Ovary (tissue), 3 donors: ENCODE data around the gene TGFBR2.

ENCODE experiments used
- CTCF ChIP-seq, 3 donors: fragments of 450-650 bp in 2 of 3; fragments of 200-600 bp in 1 of 3; IDR thresholded peaks; one replicate each; pipeline versions ENCODE4 v1.5.1 to v1.8.0; 2016 to 2022; ENCODE audit warnings: antibody characterized with exemption in 3 of 3, mild to moderate bottlenecking in 1 of 3
- EP300 ChIP-seq: sonication (generic); formaldehyde crosslinking; IDR thresholded peaks from one replicate; pipeline ENCODE4 v1.6.1; 2017; ENCODE audit warnings: antibody characterized with exemption
- POLR2A ChIP-seq: fragments of 450-650 bp; IDR thresholded peaks from one replicate; pipeline ENCODE4 v1.6.1; 2017; ENCODE audit warnings: antibody characterized with exemption, mild to moderate bottlenecking, moderate library complexity
- donor health status: DM: no; HTN: no; CAD: no.

DNA sequence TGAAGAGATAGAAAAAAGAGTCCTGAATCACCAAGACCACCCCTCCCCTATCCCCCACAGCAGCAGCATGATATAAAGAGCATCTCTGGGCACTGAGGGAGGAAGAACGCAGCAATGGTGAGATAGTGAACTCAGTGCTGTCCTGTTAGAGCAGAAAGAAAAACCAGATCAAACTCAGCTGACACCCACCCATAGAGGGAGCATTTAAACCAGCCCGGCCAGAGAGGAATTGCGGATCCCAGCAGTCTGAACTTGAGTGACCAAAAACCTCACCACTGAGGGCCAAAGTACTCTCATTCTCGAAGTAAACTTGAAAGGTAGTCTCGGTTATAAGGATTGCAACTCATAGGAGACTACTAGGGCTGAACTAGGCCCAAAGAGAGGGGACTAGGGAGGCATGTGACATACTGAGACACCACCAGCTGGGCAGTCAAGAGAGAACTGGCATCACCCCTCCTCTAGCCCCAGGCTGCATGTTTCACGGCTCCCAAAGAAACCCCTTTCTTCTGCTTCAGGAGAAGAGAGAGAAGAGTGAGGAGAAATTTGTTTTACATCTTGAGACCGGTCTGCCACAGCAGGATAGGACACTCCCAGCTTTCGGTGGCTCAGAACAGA is 39.2 kb upstream of the TGFBR2 start:
- no peak for TF ChIP-seq EP300
- no peak for TF ChIP-seq POLR2A
- TF ChIP-seq CTCF (IDR thresholded peaks at IDR 0.05), result no peak
